ENCODE measurements around the gene IDUA.

GRCh38 chr4:1038948-1039492 lies 52.2 kb downstream of the IDUA start:
- TF ChIP-seq MAX (IDR thresholded peaks at IDR 0.05) (no peak), RAD21 (IDR thresholded peaks at IDR 0.05) (no peak), CTCF (IDR thresholded peaks at IDR 0.05; ENCODE audit: low read depth, low read length, missing input control) (no peak), SP1 (IDR thresholded peaks at IDR 0.05) (no peak), YY1 (IDR thresholded peaks at IDR 0.05) (no peak), EGR1 (IDR thresholded peaks at IDR 0.05; ENCODE audit: low read depth in 2 of 2) (no peak), ATF3 (IDR thresholded peaks at IDR 0.05) (no peak)

All from liver (tissue), 3 donors.